HEK293 (cell line): ENCODE results near the gene ARHGAP21.

ENCODE experiments used
- CTCF ChIA-PET: fragments of 350-600 bp; formaldehyde crosslinking; extraction: SDS; loops from one replicate; lab custom pipeline; 2021; ENCODE audit warnings: antibody characterized with exemption; lab: Yijun Ruan, JAX
- POLR2A ChIA-PET: fragments of 300-600 bp; formaldehyde crosslinking; extraction: SDS; loops from one replicate; lab custom pipeline; 2020; ENCODE audit warnings: antibody characterized with exemption, inconsistent platforms; lab: Yijun Ruan, JAX
- H3K27ac ChIP-seq: fragments of 200-500 bp; sonication (Bioruptor generic); 2 replicates; pipeline ENCODE4 v1.5.1; 2014; ENCODE audit warnings: low read depth, low read length, control low read depth, inconsistent platforms; ENCODE audit errors: extremely low read depth
- H3K36me3 ChIP-seq, 2 experiments: fragments of 200-500 bp in 1 of 2; sonication (Bioruptor generic) in 1 of 2; 1 replicate in 1 of 2; 2 replicates in 1 of 2; pipeline ENCODE4 v1.5.1; 2014 to 2017; ENCODE audit warnings: inconsistent platforms in 2 of 2, low read length in 2 of 2; ENCODE audit not compliant: control insufficient read depth in 2 of 2, insufficient read depth in 1 of 2
- H3K4me1 ChIP-seq: fragments of 200-500 bp; sonication (Bioruptor generic); 2 replicates; pipeline ENCODE4 v1.5.1; 2014; ENCODE audit warnings: mild to moderate bottlenecking, low read length, inconsistent platforms; ENCODE audit not compliant: control insufficient read depth, insufficient read depth
- H3K4me3 ChIP-seq: 2 replicates; pipeline ENCODE4 v1.5.1; 2011; ENCODE audit warnings: low read depth, mild to moderate bottlenecking, control low read depth, low read length, moderate library complexity
- H3K9me3 ChIP-seq: fragments of 200-500 bp; sonication (Bioruptor generic); 2 replicates; pipeline ENCODE4 v1.5.1; 2014; ENCODE audit warnings: low read depth, low read length, inconsistent platforms; ENCODE audit not compliant: control insufficient read depth, insufficient read depth
- CTCF ChIP-seq: fragments of 450-650 bp; formaldehyde crosslinking; IDR thresholded peaks from 2 replicates; pipeline ENCODE4 v1.5.1; 2016; ENCODE audit warnings: missing biosample characterization, missing genetic modification characterization
- GFI1B ChIP-seq: fragments of 450-650 bp; formaldehyde crosslinking; IDR thresholded peaks from 2 replicates; pipeline ENCODE4 v1.5.1; 2016; ENCODE audit warnings: missing biosample characterization, missing genetic modification characterization
- GLIS2 ChIP-seq: fragments of 450-650 bp; formaldehyde crosslinking; IDR thresholded peaks from 2 replicates; pipeline ENCODE4 v1.5.1; 2016; ENCODE audit warnings: missing biosample characterization, missing genetic modification characterization
- KLF8 ChIP-seq: fragments of 450-650 bp; formaldehyde crosslinking; IDR thresholded peaks from 2 replicates; pipeline ENCODE4 v1.5.1; 2016; ENCODE audit warnings: missing biosample characterization, missing genetic modification characterization
- PRDM1 ChIP-seq: fragments of 450-650 bp; formaldehyde crosslinking; IDR thresholded peaks from 2 replicates; pipeline ENCODE4; 2016; ENCODE audit warnings: missing biosample characterization, missing genetic modification characterization
- SCRT2 ChIP-seq: fragments of 450-650 bp; formaldehyde crosslinking; IDR thresholded peaks from 2 replicates; pipeline ENCODE4 v1.5.1; 2016; ENCODE audit warnings: missing biosample characterization, missing genetic modification characterization
- SP3 ChIP-seq: fragments of 450-650 bp; formaldehyde crosslinking; IDR thresholded peaks from 2 replicates; pipeline ENCODE4 v1.5.1; 2016; ENCODE audit warnings: missing biosample characterization, missing genetic modification characterization
- SP7 ChIP-seq: fragments of 450-650 bp; formaldehyde crosslinking; IDR thresholded peaks from 2 replicates; pipeline ENCODE4 v1.5.1; 2016; ENCODE audit warnings: missing biosample characterization, missing genetic modification characterization
- ZFHX2 ChIP-seq: fragments of 450-650 bp; formaldehyde crosslinking; conservative IDR thresholded peaks from 2 replicates; pipeline ENCODE4 v1.5.1; 2016; ENCODE audit warnings: missing biosample characterization, missing genetic modification characterization
- ZNF10 ChIP-seq: fragments of 450-650 bp; formaldehyde crosslinking; IDR thresholded peaks from 2 replicates; pipeline ENCODE4 v1.5.1; 2017; ENCODE audit warnings: missing biosample characterization, missing genetic modification characterization
- ZNF133 ChIP-seq: fragments of 450-650 bp; formaldehyde crosslinking; IDR thresholded peaks from 2 replicates; pipeline ENCODE4 v1.5.1; 2016; ENCODE audit warnings: missing biosample characterization, missing genetic modification characterization
- ZNF335 ChIP-seq: fragments of 450-650 bp; formaldehyde crosslinking; conservative IDR thresholded peaks from 2 replicates; pipeline ENCODE4 v1.5.1; 2016; ENCODE audit warnings: missing biosample characterization, missing genetic modification characterization
- ZNF362 ChIP-seq: fragments of 450-650 bp; formaldehyde crosslinking; IDR thresholded peaks from 2 replicates; pipeline ENCODE4 v1.5.1; 2016; ENCODE audit warnings: missing biosample characterization, missing genetic modification characterization
- ZNF366 ChIP-seq: fragments of 450-650 bp; formaldehyde crosslinking; conservative IDR thresholded peaks from 2 replicates; pipeline ENCODE4 v1.5.1; 2016; ENCODE audit warnings: missing biosample characterization, missing genetic modification characterization
- ZNF426 ChIP-seq: fragments of 450-650 bp; formaldehyde crosslinking; IDR thresholded peaks from 2 replicates; pipeline ENCODE4 v1.5.1; 2017; ENCODE audit warnings: missing biosample characterization, missing genetic modification characterization, mild to moderate bottlenecking, inconsistent platforms, moderate library complexity
- ZNF449 ChIP-seq: fragments of 450-650 bp; formaldehyde crosslinking; IDR thresholded peaks from 2 replicates; pipeline ENCODE4 v1.5.1; 2017; ENCODE audit warnings: missing biosample characterization, mild to moderate bottlenecking, missing genetic modification characterization, moderate library complexity
- ZNF600 ChIP-seq: fragments of 450-650 bp; formaldehyde crosslinking; IDR thresholded peaks from 2 replicates; pipeline ENCODE4 v1.5.1; 2016; ENCODE audit warnings: missing biosample characterization, missing genetic modification characterization
- ZSCAN23 ChIP-seq: fragments of 450-650 bp; formaldehyde crosslinking; IDR thresholded peaks from 2 replicates; pipeline ENCODE4 v1.5.1; 2016; ENCODE audit warnings: missing biosample characterization, missing genetic modification characterization
- ZSCAN5A ChIP-seq: fragments of 450-650 bp; formaldehyde crosslinking; IDR thresholded peaks from 2 replicates; pipeline ENCODE4 v1.5.1; 2016; ENCODE audit warnings: missing biosample characterization, missing genetic modification characterization
- ZXDB ChIP-seq: fragments of 450-650 bp; formaldehyde crosslinking; IDR thresholded peaks from 2 replicates; pipeline ENCODE4 v1.5.1; 2016; ENCODE audit warnings: missing biosample characterization, missing genetic modification characterization
- TF ChIP-seq, protein P1 (sequence below): fragments of 450-650 bp; formaldehyde crosslinking; IDR thresholded peaks from 2 replicates; pipeline ENCODE4 v1.5.1; 2016; ENCODE audit warnings: missing biosample characterization, missing genetic modification characterization

The ARHGAP21 gene

GRCh38 chr10:24721229-24722106 is 2.2 kb downstream of the ARHGAP21 start (continued):
- TF ChIP-seq ZSCAN5A (tag by site-specific recombination) (no peak), KLF8 (tag by site-specific recombination) (peak; percentile 17; the same call in 1 of the 2 replicates), ZNF426 (tag by site-specific recombination) (no peak), GLIS2 (tag by site-specific recombination) (peak; percentile 58), CTCF (tag by site-specific recombination) (no peak), ZNF335 (tag by site-specific recombination) (peak; percentile 71), SCRT2 (tag by site-specific recombination) (peak; percentile 9; the same call in 1 of the 2 replicates)

GRCh38 chr10:24720096-24720495 is 3.6 kb downstream of the ARHGAP21 start:
- ChIA-PET CTCF (no interaction called here), POLR2A (no interaction called here)
- Histone ChIP-seq H3K4me1 (peaks cover 9% of the 10 kb centered on the region), H3K4me3 (peak overlapping the region; percentile 78), H3K27ac (no peak overlapping the region), H3K36me3 (peaks cover 0 to 12% of the 10 kb centered on the region in 2 experiments; a peak in 1 of 3 replicates), H3K9me3 (no peaks in the 10 kb centered on the region)
- TF ChIP-seq ZNF362 (tag by site-specific recombination) = peak; percentile 67; the same call in 1 of the 2 replicates
- TF ChIP-seq ZNF10 (tag by site-specific recombination) = peak; percentile 34; the same call in 1 of the 2 replicates
- no peak for TF ChIP-seq SP3 (tag by site-specific recombination)
- peak; percentile 22; the same call in 1 of the 2 replicates for TF ChIP-seq SP7 (tag by site-specific recombination)

GRCh38 chr10:24718031-24718855 is 5.4 kb downstream of the ARHGAP21 start:
- POLR2A ChIA-PET = interaction anchor here (0.7 kb wide), 1 partner anchor 135 kb away, joined by 3 read pairs; no protein-coding TSS in a partner anchor
- Histone ChIP-seq H3K36me3 (peaks cover 0 to 12% of the 10 kb centered on the region in 2 experiments; a peak in 1 of 3 replicates), H3K4me1 (peaks cover 9% of the 10 kb centered on the region), H3K4me3 (no peak overlapping the region), H3K27ac (no peak overlapping the region), H3K9me3 (no peaks in the 10 kb centered on the region)
- CTCF ChIA-PET = interaction anchor here (0.6 kb wide), 3 partner anchors 234 to 1674 kb away, joined by 3 to 5 read pairs (median 5); partner anchors contain the start of gene PRTFDC1
- no peak for TF ChIP-seq ZNF449 (tag by site-specific recombination)
- no peak for TF ChIP-seq ZNF133 (tag by site-specific recombination)
- no peak for TF ChIP-seq ZFHX2
- no peak for TF ChIP-seq GFI1B
- TF ChIP-seq ZSCAN23 = no peak
- no peak; the same call in 1 of the 2 replicates for TF ChIP-seq PRDM1 (tag by site-specific recombination)
- no peak for TF ChIP-seq ZXDB
- TF ChIP-seq, protein P1, sequence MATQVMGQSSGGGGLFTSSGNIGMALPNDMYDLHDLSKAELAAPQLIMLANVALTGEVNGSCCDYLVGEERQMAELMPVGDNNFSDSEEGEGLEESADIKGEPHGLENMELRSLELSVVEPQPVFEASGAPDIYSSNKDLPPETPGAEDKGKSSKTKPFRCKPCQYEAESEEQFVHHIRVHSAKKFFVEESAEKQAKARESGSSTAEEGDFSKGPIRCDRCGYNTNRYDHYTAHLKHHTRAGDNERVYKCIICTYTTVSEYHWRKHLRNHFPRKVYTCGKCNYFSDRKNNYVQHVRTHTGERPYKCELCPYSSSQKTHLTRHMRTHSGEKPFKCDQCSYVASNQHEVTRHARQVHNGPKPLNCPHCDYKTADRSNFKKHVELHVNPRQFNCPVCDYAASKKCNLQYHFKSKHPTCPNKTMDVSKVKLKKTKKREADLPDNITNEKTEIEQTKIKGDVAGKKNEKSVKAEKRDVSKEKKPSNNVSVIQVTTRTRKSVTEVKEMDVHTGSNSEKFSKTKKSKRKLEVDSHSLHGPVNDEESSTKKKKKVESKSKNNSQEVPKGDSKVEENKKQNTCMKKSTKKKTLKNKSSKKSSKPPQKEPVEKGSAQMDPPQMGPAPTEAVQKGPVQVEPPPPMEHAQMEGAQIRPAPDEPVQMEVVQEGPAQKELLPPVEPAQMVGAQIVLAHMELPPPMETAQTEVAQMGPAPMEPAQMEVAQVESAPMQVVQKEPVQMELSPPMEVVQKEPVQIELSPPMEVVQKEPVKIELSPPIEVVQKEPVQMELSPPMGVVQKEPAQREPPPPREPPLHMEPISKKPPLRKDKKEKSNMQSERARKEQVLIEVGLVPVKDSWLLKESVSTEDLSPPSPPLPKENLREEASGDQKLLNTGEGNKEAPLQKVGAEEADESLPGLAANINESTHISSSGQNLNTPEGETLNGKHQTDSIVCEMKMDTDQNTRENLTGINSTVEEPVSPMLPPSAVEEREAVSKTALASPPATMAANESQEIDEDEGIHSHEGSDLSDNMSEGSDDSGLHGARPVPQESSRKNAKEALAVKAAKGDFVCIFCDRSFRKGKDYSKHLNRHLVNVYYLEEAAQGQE (tag by site-specific recombination) = peak; percentile 61; the same call in 1 of the 2 replicates
- peak; percentile 66 for TF ChIP-seq ZNF366 (tag by site-specific recombination)
- TF ChIP-seq ZNF600 (tag by site-specific recombination) = 0 out of 2 replicates have a peak, but pooled peaks have one; percentile 41
- TF ChIP-seq SCRT2 (tag by site-specific recombination) = peak; percentile 49; the same call in 1 of the 2 replicates
